GM21737 (cell line): ENCODE results near the gene MYOZ3.

Experiments used
- ATAC-seq: cut with Tn5 transposase; IDR thresholded peaks from one replicate; pipeline ENCODE4 v1.9.1; 2021; ENCODE audit warnings: mild to moderate bottlenecking, moderate library complexity; ENCODE audit not compliant: unreplicated experiment

Gene MYOZ3

DNA sequence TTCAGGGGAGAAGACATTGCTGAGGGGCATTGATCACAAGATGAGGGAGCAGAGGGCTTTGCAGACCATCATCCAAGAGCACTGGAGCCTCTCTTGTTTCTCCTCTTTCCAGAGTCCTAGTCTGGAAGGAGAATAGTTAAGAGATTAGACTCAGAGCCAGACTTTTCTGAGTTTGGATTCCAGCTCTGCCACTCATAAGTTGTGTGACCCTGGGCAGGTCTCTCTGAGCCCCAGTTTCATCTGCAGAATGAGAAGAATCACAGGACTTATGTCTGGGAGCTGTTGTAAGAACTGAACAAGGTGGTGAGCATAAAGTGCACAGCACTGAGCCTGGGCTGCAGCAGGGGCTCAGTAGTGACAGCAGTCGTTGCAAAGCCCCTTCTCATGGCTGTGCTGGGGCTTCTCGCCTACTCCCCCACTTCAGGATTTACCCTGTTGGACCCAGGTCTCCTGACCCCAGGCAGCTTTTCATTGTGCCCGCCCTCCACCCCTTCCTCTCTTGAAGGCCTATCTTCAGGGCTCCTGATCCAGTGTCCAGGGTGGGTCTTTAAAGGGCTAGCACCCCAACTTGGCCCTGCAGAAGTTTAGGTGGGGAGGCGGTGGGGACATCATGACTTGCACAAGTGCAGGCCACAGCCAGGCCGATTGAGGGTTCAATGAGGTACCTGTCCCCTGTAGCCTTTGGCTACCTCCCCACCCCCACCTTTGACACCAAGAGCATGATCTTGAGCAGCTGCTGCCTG lies 19.1 kb upstream of the MYOZ3 start:
- no peak for ATAC-seq

DNA sequence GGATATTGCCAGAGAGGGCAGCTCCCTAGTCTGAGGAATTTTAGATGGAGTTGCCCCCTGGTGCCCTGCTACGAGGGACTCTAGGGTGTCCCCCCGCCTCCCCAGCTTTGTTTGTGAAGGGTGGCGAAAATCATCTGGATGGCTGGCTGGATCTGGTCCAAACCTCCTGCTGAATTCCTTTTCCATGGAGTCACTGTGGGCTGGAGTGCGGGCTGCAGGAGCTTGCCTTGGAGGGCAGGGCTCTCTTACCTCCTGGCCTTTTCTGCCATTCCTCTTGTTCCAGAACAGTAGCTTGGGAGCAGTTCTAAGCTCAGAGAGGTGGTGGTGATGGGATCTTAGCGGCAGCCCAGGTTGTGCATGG lies 18.5 kb upstream of the MYOZ3 start:
- ATAC-seq = no peak

GRCh38 chr5:150642991-150643710 lies 17.9 kb upstream of the MYOZ3 start:
- ATAC-seq = no peak

DNA sequence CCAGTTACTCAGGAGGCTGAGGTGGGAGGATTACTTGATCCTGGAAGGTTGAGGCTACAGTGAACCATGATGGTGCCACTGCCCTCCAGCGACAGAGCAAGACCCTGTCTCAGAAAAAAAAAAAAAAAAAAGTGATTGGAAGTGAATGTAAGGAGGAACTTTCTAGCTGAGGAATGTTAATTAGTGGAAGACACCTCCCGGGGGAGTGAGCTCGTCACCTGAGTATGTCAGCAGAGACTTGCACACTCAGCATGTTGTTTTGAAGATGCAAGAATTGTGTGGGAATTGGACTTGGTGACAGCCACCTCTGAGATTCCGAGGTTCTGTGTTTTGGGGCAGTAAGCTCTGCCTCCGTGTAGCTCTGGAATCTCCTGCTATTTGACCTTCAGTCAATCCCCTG lies 17.0 kb upstream of the MYOZ3 start:
- no peak for ATAC-seq

GRCh38 chr5:150644514-150644913 lies 16.5 kb upstream of the MYOZ3 start:
- ATAC-seq = no peak

GRCh38 chr5:150645070-150645700 lies 15.9 kb upstream of the MYOZ3 start:
- no peak for ATAC-seq

DNA sequence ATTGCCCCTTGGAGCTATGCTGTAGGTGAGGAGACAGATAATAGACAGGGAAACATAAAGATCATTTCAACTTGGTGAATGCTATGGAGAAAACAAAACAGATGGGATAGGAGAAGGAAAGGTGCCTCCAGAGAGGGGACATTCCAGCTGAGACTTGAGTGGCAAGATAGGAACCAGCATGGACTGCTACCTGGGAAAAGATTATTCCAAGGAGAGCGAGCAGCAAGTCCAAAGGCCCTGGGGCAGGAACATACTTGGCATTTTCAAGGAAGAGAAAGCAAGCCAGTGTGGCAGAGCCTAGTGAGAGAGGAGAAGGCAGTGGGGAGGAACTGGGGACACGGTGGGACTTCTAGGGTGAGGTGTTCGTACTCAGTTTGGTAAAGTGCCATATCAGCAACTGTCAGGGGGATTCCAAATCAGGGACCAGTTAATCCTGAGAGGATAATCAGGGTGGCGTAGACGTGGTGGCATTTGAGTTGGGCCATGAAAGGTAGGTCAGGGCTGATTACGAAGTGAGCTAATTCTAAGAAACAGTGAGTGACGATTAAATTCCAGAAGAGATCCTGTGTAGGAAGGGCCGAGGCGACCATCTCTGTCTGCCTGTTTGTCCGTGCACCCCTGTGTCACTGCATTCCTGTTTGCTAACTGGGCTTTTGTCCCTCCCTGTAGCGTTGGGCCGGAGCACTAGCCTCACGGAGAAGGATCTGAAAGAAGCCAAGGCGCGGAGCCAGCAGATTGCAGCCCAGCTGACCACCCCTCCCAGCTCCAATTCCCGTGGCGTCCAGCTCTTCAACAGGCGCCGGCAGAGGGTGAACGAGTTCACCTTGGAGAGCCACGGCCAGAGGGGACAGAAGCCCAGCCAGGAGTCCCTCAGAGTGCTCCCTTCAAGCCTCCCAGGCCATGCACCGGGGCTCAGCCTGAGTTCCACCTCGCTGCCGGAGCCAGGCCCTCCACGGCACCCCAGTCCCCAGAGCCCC lies 13.5 kb upstream of the MYOZ3 start:
- no peak for ATAC-seq

- ATAC-seq = no peak
Measured at GRCh38 chr5:150648294-150649107, 12.6 kb upstream of the MYOZ3 start.

- no peak for ATAC-seq
Measured at GRCh38 chr5:150649108-150650020, 11.7 kb upstream of the MYOZ3 start.

DNA sequence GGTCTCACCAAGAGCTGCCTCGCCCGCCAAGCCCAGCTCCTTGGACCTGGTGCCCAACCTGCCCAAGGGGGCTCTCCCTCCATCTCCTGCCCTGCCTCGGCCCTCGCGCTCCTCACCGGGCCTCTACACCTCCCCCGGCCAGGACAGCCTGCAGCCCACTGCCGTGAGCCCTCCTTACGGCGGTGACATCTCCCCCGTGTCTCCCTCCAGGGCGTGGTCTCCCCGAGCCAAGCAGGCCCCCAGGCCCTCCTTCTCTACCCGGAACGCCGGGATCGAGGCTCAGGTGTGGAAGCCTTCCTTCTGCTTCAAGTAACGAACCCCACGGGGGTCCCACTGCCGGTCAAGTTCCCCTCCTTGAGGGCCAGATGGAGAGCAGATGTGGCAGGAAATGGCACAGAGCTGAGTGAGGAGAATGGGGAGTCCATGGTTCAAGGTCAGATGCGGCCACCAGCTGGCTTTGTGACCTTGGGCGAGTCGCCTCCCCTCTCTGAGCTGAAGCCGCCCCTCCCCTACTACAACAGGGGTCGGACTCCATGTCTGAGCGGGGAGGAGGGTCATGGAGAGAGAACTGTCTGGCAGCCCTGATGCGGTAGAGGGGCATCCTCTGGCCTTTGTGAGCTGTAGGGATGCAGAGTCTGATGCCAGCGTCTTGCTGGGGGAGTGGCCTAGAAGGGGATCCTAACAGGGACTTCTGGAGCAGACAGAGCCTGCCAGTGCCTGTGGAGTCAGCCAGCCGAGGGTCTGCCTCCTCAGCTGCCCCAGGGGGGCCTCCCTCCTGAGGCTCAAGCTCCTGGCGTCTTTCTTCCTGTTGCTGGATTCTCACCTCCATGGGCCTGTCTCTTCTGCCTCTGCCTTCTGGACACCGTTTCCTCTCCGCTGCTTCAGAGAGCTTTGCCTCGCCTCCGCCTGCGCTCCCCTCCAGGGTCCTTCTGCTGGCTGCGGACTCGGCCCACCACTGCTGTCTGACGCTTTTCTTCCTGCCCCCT lies 10.7 kb upstream of the MYOZ3 start:
- no peak for ATAC-seq

GRCh38 chr5:150651382-150651781 lies 9.7 kb upstream of the MYOZ3 start:
- ATAC-seq = no peak

- ATAC-seq = no peak
Measured at GRCh38 chr5:150651924-150652671, 9.0 kb upstream of the MYOZ3 start.

DNA sequence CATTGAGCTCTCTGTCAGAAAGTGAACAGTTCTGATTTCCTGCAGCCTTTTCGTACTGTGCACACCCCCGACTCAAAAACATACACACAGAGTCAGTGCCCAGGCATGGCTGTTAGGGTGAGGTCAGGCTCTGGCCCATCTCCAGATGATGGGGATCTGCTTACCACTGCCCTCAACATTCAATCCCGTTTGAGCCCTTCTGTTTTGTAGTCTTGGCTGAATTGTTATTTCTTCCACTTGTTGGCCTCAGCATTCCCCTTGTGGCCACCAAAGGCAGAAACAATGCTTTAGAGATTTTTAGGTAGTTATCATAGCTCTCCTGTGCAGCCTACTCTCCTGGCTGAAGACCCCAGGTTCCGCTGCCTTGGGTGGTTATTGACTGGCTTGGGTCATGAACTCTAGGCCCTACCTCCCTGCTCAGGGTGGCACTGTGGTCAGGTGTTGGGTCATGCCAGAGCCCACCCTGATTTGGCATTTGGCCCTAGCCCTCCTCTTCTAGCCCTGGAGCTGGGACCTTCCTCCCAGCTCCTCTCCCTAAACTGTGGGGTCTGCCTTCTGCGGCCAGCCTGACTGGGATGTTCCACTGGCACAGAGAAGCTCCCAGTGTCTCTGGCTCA lies 7.8 kb upstream of the MYOZ3 start:
- no peak for ATAC-seq

- ATAC-seq = no peak
Measured at GRCh38 chr5:150653762-150654556, 7.1 kb upstream of the MYOZ3 start.

DNA sequence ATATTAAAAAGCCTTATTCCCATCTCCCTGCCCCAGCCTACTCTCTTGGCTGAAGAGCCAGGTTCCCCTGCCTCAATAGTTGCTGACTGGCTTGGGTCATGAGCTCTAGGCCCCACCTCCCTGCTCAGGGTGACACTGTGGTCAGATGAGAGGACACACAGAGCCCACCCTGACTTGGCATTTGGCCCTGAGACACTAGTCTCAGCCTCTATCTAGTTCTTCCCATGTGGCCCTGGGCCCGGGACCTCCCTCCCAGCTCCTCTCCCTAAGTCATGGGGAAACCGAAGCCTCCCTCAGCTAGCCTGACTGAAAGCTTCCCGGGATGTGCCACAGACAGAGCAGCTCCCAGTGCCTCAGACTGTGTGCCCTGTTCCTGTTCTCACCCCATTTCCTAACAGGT lies 5.8 kb upstream of the MYOZ3 start:
- ATAC-seq = no peak
